Measurements from ENCODE around the gene RASAL1. TPM values are rescaled to one million over a fixed set of nuclear protein-coding genes. Genes with fewer than 3 reads are reported as not detected.

RASAL1 gene
- total RNA-seq, 1 donor from 2014 or later, result 0.26 TPM

DNA sequence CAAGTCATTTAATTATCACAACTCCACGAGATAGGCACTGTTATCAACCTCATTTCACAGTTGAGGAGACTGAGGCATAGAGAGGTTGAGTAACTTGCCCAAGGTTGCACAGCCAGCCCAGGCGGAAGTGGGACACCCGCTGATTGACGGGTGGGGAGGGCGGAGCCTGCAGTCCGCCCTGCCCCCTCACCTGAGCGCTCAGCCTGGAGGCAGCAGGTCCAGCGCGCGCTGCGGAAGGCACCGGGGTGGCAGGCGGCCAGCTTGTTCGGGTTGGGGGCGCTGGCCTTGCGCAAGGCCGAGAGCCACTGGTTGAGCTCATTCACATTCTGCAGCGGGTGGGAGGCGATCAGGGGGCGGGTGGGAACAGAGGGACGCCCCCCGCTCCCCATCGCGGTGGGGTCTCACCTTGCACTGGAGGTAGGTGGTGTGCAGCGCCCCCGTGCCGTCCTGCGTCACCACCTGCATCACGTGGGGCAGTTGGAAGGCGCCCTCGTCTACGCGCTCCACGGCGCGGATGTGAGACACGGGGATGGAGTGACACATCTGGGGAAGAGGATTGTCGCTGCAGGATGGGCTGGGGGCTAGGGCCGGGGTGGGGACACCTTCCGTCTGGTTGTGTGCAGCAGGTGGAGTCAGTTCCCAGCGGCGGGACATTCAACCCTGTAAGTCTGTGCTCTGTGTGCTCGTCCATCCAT lies 31.7 kb downstream of the RASAL1 start:
- Histone ChIP-seq H3K36me3 (no peaks in the 10 kb centered on the region), H3K27ac (no peak overlapping the region), H3K27me3 (peaks cover 19% of the 10 kb centered on the region), H3K4me3 (peak overlapping the region; percentile 30), H3K4me1 (peaks cover 3% of the 10 kb centered on the region), H3K9me3 (no peaks in the 10 kb centered on the region)
- DNase-seq (peak; percentile 80), ATAC-seq (peak; percentile 84)
- TF ChIP-seq, protein P1, sequence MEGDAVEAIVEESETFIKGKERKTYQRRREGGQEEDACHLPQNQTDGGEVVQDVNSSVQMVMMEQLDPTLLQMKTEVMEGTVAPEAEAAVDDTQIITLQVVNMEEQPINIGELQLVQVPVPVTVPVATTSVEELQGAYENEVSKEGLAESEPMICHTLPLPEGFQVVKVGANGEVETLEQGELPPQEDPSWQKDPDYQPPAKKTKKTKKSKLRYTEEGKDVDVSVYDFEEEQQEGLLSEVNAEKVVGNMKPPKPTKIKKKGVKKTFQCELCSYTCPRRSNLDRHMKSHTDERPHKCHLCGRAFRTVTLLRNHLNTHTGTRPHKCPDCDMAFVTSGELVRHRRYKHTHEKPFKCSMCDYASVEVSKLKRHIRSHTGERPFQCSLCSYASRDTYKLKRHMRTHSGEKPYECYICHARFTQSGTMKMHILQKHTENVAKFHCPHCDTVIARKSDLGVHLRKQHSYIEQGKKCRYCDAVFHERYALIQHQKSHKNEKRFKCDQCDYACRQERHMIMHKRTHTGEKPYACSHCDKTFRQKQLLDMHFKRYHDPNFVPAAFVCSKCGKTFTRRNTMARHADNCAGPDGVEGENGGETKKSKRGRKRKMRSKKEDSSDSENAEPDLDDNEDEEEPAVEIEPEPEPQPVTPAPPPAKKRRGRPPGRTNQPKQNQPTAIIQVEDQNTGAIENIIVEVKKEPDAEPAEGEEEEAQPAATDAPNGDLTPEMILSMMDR (IDR thresholded peaks at IDR 0.05), result no peak
- intact Hi-C loops (cut with DNase I), result no loop called here

DNA sequence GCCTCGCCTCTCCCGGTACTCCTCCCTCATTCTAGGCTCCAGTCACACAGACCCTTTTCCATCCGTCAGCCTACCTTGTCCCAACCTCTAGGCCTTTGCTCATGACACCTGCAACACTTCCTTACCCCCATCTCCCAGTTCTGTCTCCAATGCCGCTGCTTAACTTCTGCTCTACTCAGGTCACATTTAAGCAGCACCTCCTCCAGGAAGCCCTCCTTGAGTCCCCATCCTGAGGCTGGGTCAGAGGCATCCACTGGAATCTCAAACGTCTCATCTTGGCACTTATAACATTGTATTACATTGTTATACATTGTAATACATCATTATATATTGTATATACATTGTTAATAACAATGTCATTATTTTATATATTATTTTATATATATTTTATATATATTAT lies 32.8 kb downstream of the RASAL1 start:
- no peaks in the 10 kb centered on the region for H3K9me3 ChIP-seq
- peaks cover 3% of the 10 kb centered on the region for H3K4me1 ChIP-seq
- intact Hi-C loops (cut with DNase I), result no loop called here
- no peak for DNase-seq
- H3K36me3 ChIP-seq, result no peaks in the 10 kb centered on the region
- ATAC-seq, result no peak
- no peak overlapping the region for H3K4me3 ChIP-seq
- no peak overlapping the region for H3K27ac ChIP-seq
- TF ChIP-seq, protein P1 (IDR thresholded peaks at IDR 0.05), result no peak
- peaks cover 19% of the 10 kb centered on the region for H3K27me3 ChIP-seq

DNA sequence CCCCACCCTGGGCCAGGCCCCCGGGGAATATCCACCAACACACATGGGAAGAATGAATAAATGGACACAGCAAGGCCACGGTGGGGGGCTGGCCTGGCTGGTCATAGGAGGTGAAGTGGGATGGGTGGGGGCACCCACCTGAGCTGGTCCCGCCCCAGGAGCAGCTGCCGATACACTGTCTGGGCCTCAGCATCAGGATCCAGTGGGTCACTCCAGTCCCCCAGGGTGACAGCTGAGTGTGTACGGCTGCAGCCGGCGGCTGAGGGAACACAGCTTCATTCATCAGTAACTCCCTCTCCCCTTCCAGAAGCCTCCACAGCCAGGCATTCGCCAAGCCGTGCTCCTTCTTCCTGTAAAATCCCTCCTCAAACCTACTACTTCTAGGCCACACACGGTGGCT lies 33.8 kb downstream of the RASAL1 start:
- peaks cover 19% of the 10 kb centered on the region for H3K27me3 ChIP-seq
- H3K36me3 ChIP-seq, result no peaks in the 10 kb centered on the region
- TF ChIP-seq, protein P1 (IDR thresholded peaks at IDR 0.05), result no peak
- H3K4me3 ChIP-seq, result no peak overlapping the region
- no peak overlapping the region for H3K27ac ChIP-seq
- no peaks in the 10 kb centered on the region for H3K9me3 ChIP-seq
- H3K4me1 ChIP-seq, result peaks cover 3% of the 10 kb centered on the region
- intact Hi-C loops (cut with DNase I), result no loop called here
- ATAC-seq (no peak), DNase-seq (no peak)

DNA sequence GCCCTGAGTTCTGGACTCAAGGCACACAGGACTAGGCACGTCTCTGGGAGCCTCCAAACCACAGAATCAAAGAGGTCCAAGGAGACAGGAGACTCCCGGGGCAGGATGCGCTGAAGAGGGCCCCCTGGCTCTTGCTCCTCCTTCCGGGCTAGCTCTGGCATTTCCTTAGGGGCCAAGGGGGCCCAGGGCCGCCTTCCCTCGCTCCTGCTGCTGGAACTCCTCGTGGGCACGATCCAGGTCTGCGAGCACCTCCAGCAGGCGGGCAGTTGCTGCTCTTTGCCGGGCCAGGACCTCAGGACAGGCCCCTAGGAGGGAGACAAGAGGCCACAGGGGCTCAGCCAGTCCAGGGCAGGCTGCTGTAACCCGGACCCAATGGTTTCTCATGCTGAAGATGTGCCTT lies 35.8 kb downstream of the RASAL1 start:
- Histone ChIP-seq H3K27me3 (peaks cover 19% of the 10 kb centered on the region), H3K4me3 (no peak overlapping the region), H3K4me1 (peaks cover 3% of the 10 kb centered on the region), H3K27ac (no peak overlapping the region), H3K36me3 (no peaks in the 10 kb centered on the region), H3K9me3 (no peaks in the 10 kb centered on the region)
- no peak for DNase-seq
- no peak for ATAC-seq
- TF ChIP-seq, protein P1 (IDR thresholded peaks at IDR 0.05), result no peak
- intact Hi-C loops (cut with DNase I), result no loop called here

DNA sequence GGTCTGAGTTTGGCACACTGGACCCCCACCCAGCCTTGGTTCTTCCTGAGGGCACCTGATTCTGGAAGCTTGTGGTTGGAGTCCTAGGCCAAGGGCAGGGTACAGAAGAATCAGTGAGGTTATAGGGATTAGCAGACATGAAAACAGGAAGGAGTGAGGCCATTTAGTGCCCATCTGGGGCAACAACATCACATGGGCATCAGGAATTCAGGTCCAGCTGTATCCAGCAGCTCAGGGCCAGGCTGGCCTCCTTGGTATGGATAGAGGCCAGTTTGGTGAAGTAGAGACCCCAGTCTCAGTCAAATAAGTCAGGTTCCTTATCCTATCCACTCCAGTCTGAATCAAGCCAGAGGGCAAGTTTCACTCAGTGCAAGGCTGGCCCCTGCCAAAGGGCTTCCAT lies 36.2 kb downstream of the RASAL1 start:
- no peak for DNase-seq

More for the DNA sequence above, 36.2 kb downstream of the RASAL1 start:
- no peak overlapping the region for H3K27ac ChIP-seq
- no peaks in the 10 kb centered on the region for H3K36me3 ChIP-seq
- TF ChIP-seq, protein P1 (IDR thresholded peaks at IDR 0.05), result no peak
- peaks cover 3% of the 10 kb centered on the region for H3K4me1 ChIP-seq
- H3K4me3 ChIP-seq, result no peak overlapping the region
- H3K9me3 ChIP-seq, result no peaks in the 10 kb centered on the region
- ATAC-seq, result no peak
- H3K27me3 ChIP-seq, result peaks cover 19% of the 10 kb centered on the region
- intact Hi-C loops (cut with DNase I), result no loop called here
